ENCODE measurements around the gene NQO2.
A peak's percentile ranks its signal among the peaks of the same experiment; 100 is the strongest.
"Not testable (repeated sequence)": the region's sequence is repeated elsewhere in the genome, so short reads cannot be mapped to it uniquely, and the experiment has no call there.

Gene NQO2

DNA sequence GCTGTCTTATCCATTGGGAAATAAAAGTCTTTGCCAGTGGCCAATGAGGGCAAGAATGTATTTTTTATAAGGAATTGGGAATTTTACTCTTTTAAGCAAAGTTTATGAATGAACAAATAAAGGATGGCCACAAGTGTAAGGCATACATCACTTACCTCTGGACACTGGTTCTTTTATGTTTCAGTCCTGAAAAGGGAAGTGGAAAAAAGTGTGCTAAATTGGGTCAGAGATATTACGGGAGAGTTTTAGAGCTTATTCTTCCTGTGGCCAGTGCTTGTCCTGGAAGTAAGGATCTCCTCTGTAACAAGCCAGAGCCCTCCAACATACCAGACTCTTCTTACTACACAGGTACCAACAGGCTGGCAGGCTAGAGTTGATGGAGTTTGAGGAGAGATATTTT lies 46.1 kb downstream of the NQO2 start:
- no peak for DNase-seq

DNA sequence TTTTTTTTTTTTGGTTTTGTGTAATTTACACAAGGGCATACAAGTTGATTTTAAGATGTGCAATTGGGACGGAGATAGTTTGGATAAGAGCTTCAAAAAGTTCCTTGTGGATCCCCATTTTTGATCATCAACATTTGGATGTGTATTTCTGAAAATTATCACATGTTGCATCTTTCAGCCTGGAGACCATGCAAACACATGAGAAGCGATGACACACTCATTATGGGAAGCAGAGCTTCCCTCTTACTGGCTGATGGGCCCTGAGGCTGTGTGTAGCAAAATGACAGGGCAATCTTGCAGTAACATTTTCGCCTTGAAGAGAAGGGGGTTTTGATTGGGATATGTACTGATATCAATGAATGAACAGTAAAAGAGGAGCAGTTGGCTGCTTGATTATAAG lies 46.6 kb downstream of the NQO2 start:
- no peak for DNase-seq

- DNase-seq = not testable (repeated sequence)
These were observed 48.3 kb downstream of the NQO2 start for GRCh38 chr6:3048009-3048408.

- DNase-seq = no peak
These were observed 53.0 kb downstream of the NQO2 start for GRCh38 chr6:3052481-3053230.

DNA sequence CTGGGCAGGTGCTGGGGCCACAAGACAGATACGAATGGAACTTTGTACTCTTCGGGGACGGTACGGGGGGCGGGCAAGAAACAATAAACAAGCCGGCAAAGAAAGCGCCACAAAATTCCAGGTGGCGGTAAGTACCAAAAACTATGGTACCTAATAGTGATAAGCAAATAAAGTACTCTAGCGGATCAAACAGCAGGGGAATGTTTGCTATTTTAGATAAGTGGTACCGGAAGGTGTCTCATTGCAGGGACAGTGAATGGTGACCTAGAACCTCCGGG lies 53.5 kb downstream of the NQO2 start:
- DNase-seq = no peak

DNA sequence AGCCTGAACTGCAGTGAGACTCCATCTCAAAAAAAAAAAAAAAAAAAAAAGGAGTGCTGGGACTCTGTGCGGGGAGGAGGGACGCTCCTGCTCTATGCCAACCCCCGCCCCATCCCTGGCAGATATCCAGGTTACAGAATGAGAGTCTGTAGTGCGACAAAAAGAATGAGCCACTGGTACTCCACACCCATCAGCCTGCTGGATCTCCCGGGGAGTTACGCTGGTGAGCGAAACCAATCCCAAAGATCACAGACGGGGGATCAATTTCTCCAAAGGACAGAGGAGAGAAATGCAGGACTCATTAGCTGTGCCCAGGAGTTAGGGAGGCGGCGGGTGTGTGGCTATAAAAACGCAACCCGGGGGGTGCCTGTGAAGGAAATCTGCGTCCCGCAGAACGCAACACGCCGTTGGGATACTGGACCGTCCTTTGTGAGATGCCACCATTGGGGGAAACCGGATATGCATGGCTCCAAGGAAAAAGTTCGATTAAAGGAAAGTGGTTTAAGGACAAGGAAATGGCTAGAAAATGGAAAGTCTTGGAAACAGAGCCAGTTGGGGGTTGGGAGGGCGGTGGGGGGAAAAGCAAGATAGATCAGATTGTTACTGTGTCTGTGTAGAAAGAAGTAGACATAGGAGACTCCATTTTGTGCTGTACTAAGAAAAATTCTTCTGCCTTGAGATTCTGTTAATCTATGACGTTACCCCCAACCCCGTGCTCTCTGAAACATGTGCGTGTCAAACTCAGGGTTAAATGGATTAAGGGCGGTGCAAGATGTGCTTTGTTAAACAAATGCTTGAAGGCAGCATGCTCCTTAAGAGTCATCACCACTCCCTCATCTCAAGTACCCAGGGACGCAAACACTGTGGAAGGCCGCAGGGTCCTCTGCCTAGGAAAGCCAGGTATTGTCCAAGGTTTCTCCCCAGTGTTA lies 54.8 kb downstream of the NQO2 start:
- not testable (repeated sequence) for DNase-seq

- not testable (repeated sequence) for DNase-seq
These were observed 55.4 kb downstream of the NQO2 start for GRCh38 chr6:3055158-3055499.

DNA sequence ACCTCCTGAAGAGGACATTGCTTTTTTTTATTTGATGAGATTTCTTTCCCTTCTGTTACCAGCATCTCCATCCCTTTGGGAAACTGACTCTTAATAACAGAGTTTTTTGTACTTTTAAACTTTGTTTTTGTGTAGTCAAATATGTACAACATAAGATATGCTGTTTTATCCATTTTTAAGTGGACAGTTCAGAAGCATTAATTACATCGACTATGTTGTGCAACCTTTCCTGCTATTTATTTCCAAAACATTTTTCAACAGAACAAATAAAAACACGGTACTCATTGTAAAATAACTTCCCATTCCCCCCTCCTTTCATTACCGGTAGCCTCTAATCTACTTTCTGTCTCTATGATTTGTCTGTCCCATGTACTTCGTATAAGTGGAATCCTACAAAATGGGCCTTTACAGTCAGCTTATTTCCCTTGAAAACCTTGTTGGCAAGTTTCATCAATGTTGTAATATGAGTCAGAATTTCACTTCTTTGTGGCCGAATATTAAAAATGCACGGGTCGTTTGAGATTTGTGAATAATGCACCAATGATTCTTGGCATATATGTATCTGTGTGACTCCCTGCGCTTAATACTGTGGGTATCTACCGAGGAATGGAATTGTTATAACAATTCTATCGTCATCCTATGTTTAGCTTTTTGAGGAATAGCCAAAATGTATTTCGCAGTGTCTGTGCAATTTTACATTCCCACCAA lies 57.5 kb downstream of the NQO2 start:
- DNase-seq = no peak

DNA sequence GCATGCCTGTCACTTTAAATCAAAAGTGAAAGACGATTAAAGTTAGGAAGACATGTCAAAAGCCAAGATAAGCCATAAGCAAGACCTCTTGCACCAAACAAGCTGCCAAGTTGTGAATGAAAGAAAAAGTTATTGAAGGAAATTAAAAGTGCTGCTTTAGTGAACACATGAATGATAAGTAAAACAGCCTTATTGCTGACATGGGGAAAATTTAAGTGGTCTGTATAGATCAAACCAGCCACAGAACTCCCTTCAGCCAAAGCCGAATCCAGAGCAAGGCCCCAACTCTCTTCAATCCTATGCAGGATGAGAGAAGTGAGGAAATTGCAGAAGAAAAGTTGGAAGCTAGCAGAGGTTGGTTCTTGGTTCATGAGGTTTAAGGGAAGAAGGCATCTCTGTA lies 59.3 kb downstream of the NQO2 start:
- no peak for DNase-seq

GRCh38 chr6:3060092-3060491 lies 60.4 kb downstream of the NQO2 start:
- not testable (repeated sequence) for DNase-seq

GRCh38 chr6:3061501-3061941 lies 61.8 kb downstream of the NQO2 start:
- peak; percentile 74 for DNase-seq

DNA sequence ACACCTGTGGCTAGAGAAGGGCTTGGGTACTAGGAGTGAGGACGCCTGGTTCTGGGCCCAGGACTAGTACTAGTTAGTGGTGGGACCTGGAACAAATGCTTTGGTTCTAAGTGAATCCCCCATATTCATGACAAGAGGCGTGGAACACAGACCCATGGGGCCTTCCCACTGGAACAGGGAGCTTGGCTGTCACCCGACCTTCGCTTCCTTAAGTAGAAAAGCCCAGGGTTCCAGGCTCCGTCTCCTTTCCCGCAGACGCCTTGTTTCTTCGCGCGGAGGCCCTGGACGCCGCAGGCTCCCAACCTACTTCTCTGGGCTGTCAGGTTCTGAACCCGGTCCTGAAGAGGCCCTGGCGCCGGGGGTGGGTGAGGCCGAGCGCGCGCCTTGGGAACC lies 63.6 kb downstream of the NQO2 start:
- not testable (repeated sequence) for DNase-seq

DNA sequence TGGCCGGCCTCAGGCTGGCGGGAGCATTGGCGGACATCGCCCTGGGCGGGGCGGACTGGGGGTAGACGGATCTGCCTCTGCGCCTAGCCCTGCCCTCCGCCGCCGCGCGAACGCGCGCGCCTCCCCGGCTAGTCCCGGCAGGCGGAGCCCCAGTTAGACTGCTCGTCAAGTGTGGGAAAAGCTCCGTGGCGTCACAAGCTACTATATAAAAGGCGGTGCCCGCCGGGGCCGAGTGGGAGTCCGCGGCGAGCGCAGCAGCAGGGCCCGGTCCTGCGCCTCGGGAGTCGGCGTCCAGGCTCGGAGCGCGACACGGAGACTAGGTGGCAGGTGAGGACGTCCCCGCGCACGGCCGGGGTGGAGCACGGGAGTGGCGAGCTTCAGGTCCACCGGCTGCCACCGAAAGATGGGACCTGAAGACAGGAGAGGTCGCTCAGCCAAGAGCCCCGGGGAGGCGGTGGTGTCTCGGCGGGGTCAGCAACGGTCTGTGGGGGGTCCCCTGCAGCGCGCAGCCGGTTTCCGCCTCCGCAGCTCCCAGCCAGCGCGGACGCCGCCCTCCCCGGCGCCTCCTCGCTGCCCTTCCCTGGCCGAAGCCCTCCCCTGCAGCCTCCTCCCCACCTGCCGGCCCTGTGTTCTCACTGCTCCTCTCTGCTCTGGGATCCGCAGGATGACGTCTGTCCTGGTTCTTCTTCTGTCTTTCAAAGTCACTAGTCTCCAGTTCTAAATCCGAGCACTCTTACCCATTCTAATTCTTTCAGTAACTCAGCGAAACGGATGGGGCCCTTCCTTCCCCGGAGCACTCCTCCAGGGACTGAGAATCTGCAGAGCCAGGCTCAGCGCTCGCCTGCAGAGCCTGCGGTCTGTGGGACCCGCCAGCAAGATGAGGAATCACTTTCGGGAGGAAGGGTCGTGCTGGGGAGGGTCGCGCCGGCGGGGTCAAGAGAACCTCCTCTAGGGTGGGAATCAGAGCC lies 64.3 kb downstream of the NQO2 start:
- DNase-seq = peak; percentile 91

DNA sequence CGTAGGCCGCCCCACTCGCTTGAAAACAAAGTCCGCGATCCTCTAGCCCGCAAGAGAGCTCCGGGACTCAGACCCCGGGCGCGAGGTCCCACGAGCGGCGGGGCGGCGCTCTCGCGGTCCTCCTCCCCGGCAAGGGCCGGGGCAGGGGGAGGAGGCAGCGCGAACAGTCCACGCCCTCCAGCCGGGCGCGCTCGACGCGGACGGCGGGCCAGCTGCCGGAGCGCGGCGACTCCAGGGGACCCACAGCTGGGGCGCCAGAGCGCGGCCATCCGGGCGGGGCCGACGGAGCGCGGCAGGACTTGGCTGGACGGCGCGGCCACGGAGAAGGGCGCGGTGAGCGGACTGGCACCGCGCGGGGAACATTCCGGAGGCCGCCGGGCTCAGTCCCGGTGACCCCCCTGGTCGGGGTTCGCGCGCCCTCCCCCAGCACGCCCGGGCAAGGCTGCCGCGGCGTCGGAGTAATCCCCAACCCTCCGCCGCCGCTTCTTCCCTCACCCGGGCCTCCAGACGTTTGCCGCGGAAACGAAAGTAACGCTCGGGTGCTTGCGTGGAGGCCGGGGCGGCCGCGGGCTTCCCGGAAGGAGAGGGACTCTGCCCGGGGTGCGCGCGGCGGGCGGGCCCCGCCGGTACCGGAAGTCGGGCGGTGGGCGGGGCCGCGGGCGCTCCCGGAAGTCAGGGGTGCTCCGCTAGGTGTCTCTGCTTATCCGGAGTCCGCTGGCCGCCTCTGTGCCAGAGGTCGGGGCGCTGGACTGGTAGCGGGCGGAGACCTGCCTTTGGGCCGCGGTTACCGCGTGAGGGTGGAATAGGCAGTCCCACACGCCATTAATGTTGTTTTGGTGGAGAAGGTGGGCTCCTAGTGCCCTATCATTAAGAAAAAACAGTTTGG lies 68.9 kb downstream of the NQO2 start, which contains the start of gene RIPK1:
TSS of gene RIPK1 (plus strand) at position 166 of the 886 bp plus-strand sequence. CDS start 8,330 bp downstream, outside the sequence.
- DNase-seq = peak; percentile 92
